GM12878 (cell line): ENCODE data around the gene TTLL3. TPM values are rescaled to one million over a fixed set of nuclear protein-coding genes. Genes with fewer than 3 reads are reported as not detected.

Source experiments
- CBFB ChIP-seq: IDR thresholded peaks from 2 replicates; pipeline ENCODE4 v1.6.1; 2016; ENCODE audit warnings: antibody characterized with exemption, low read depth
- CHD4 ChIP-seq: fragments of 200-600 bp; sonication (generic); IDR thresholded peaks from 2 replicates; pipeline ENCODE4 v1.6.1; 2016; ENCODE audit warnings: mild to moderate bottlenecking
- JUND ChIP-seq: IDR thresholded peaks from 2 replicates; pipeline ENCODE4 v1.6.1; 2012; ENCODE audit warnings: low read depth, mild to moderate bottlenecking, low read length, improper control_type of control experiment, moderate library complexity
- NR2F1 ChIP-seq: fragments of 450-650 bp; conservative IDR thresholded peaks from 2 replicates; pipeline ENCODE4 v1.6.1; 2017; ENCODE audit warnings: mild to moderate bottlenecking
- RELA ChIP-seq: fragments of 450-650 bp; IDR thresholded peaks from 2 replicates; pipeline ENCODE4 v1.8.0; 2014; ENCODE audit warnings: borderline replicate concordance; ENCODE audit not compliant: partially characterized antibody
- ZBTB11 ChIP-seq: fragments of 450-650 bp; formaldehyde crosslinking; IDR thresholded peaks from 2 replicates; pipeline ENCODE4 v1.5.0; 2022; ENCODE audit warnings: mild to moderate bottlenecking, missing genetic modification characterization
- ZNF622 ChIP-seq: fragments of 450-650 bp; IDR thresholded peaks from 2 replicates; pipeline ENCODE4 v1.6.1; 2017; ENCODE audit warnings: mild to moderate bottlenecking, inconsistent platforms
- polyA plus RNA-seq, 11 experiments: library from polyadenylated mRNA; depleted of rRNA in 4 of 11; unstranded in 6 of 11; stranded (reverse) in 5 of 11; fragments of >200 nt; fragmentation: Nextera tagmentation in 4 of 11; fragmentation: Illumina TruSeq in 1 of 11; extraction: Ambion mirVana in 4 of 11; extraction: Trizol in 1 of 11; gene quantifications; 1 replicate in 1 of 11; 2 replicates in 10 of 11; pipeline versions ENCODE4 v1.2.1 to v1.2.3, GENCODE V29; 2011 to 2016; ENCODE audit warnings: inconsistent platforms in 2 of 11, missing spikeins in 2 of 11, low read depth in 1 of 11
- total RNA-seq, 4 experiments: library from RNA; depleted of rRNA in 3 of 4; stranded (reverse); fragments of >200 nt in 3 of 4; fragmentation: Illumina TruSeq in 1 of 4; extraction: Trizol in 1 of 4; gene quantifications; 2 replicates each; pipeline versions ENCODE4 v1.2.1 to v1.2.3, GENCODE V29; 2013 to 2021

TTLL3 gene
- total and polyA plus RNA-seq, 10 of the 15 experiments (the other 5 are each of a cell fraction or from before 2014, with no cell fraction given) = 4.2 to 51.3 (median 18.9) TPM

DNA sequence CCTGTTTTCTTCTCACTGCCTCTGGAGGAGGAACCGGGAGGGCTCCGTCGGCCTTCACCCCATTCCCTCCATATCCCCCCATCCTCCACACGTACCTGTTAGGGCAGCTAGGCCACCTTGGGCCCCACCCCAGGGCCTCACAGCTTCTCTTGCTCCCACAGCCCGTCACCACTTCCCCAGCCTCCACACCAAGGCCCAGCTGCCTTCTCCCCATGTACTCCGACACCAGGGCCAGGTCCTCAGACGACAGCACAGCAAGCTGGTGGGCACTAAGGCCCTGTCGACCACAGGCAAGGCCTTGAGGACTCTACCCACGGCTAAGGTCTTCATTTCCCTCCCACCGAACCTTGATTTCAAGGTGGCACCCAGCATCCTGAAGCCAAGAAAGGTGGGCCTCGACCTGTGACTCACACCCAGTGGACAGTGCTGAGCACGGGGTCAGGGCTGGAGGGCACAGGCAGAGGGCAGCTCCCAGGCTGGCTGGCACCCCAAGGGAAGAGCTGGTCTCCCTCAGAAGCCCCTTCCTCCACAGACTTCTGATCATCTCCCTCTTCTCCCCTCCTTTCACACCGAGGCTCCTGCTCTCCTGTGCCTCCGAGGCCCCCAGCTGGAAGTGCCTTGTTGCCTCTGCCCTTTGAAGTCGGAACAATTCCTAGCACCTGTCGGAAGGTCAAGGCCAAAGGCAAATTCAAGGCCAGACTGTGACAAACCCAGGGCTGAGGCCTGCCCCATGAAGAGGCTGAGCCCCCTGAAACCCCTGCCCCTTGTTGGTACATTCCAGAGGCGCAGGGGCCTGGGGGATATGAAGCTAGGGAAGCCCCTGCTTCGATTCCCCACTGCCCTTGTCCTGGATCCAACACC is 24.7 kb downstream of the TTLL3 start (continued):
- TF ChIP-seq ZBTB11 (CRISPR knock-in tag) = no peak
- no peak for TF ChIP-seq JUND
- TF ChIP-seq RELA = no peak
- TF ChIP-seq ZNF622 = no peak
- TF ChIP-seq CHD4 = no peak
- TF ChIP-seq NR2F1 = no peak
- TF ChIP-seq CBFB = no peak
